HEK293 (cell line): Measurements from ENCODE around the gene BNIPL.

Experiments
- GLIS2 ChIP-seq: fragments of 450-650 bp; formaldehyde crosslinking; IDR thresholded peaks from 2 replicates; pipeline ENCODE4 v1.5.1; 2016; ENCODE audit warnings: missing biosample characterization, missing genetic modification characterization
- HIC1 ChIP-seq: fragments of 450-650 bp; formaldehyde crosslinking; IDR thresholded peaks from 2 replicates; pipeline ENCODE4 v1.5.1; 2016; ENCODE audit warnings: missing biosample characterization, missing genetic modification characterization
- HOXC10 ChIP-seq: sonication (generic); formaldehyde crosslinking; IDR thresholded peaks from 2 replicates; pipeline ENCODE4 v1.8.1; 2023; ENCODE audit warnings: mild to moderate bottlenecking, missing genetic modification reagents
- KLF17 ChIP-seq: fragments of 450-650 bp; formaldehyde crosslinking; IDR thresholded peaks from 2 replicates; pipeline ENCODE4 v1.5.1; 2016; ENCODE audit warnings: missing biosample characterization, missing genetic modification characterization
- KLF7 ChIP-seq: fragments of 450-650 bp; formaldehyde crosslinking; IDR thresholded peaks from 2 replicates; pipeline ENCODE4 v1.5.1; 2016; ENCODE audit warnings: missing biosample characterization, missing genetic modification characterization, borderline replicate concordance
- MYNN ChIP-seq: fragments of 450-650 bp; formaldehyde crosslinking; IDR thresholded peaks from 2 replicates; pipeline ENCODE4 v1.5.1; 2016; ENCODE audit warnings: missing biosample characterization, missing genetic modification characterization, borderline replicate concordance
- OSR2 ChIP-seq: fragments of 450-650 bp; formaldehyde crosslinking; IDR thresholded peaks from 2 replicates; pipeline ENCODE4 v1.5.1; 2016; ENCODE audit warnings: missing biosample characterization, missing genetic modification characterization
- PATZ1 ChIP-seq: fragments of 450-650 bp; formaldehyde crosslinking; IDR thresholded peaks from 2 replicates; pipeline ENCODE4 v1.5.1; 2016; ENCODE audit warnings: missing biosample characterization, missing genetic modification characterization
- REPIN1 ChIP-seq: fragments of 450-650 bp; formaldehyde crosslinking; IDR thresholded peaks from 2 replicates; pipeline ENCODE4 v1.5.1; 2017; ENCODE audit warnings: missing biosample characterization, missing genetic modification characterization, low read depth
- SCRT1 ChIP-seq: fragments of 450-650 bp; formaldehyde crosslinking; IDR thresholded peaks from 2 replicates; pipeline ENCODE4 v1.5.1; 2016; ENCODE audit warnings: missing biosample characterization, missing genetic modification characterization, borderline replicate concordance
- SP7 ChIP-seq: fragments of 450-650 bp; formaldehyde crosslinking; IDR thresholded peaks from 2 replicates; pipeline ENCODE4 v1.5.1; 2016; ENCODE audit warnings: missing biosample characterization, missing genetic modification characterization
- ZBTB49 ChIP-seq: fragments of 450-650 bp; formaldehyde crosslinking; IDR thresholded peaks from 2 replicates; pipeline ENCODE4 v1.5.1; 2016; ENCODE audit warnings: missing biosample characterization, missing genetic modification characterization, low read depth
- ZFHX2 ChIP-seq: fragments of 450-650 bp; formaldehyde crosslinking; conservative IDR thresholded peaks from 2 replicates; pipeline ENCODE4 v1.5.1; 2016; ENCODE audit warnings: missing biosample characterization, missing genetic modification characterization
- ZNF138 ChIP-seq: fragments of 450-650 bp; formaldehyde crosslinking; IDR thresholded peaks from 2 replicates; pipeline ENCODE4 v1.5.1; 2016; ENCODE audit warnings: missing biosample characterization, missing genetic modification characterization, borderline replicate concordance
- ZNF146 ChIP-seq: fragments of 450-650 bp; formaldehyde crosslinking; IDR thresholded peaks from 2 replicates; pipeline ENCODE4 v1.5.1; 2016; ENCODE audit warnings: missing biosample characterization, missing genetic modification characterization
- ZNF398 ChIP-seq: fragments of 450-650 bp; formaldehyde crosslinking; IDR thresholded peaks from 2 replicates; pipeline ENCODE4 v1.5.1; 2017; ENCODE audit warnings: missing biosample characterization, missing genetic modification characterization
- ZNF423 ChIP-seq: fragments of 450-650 bp; formaldehyde crosslinking; IDR thresholded peaks from 2 replicates; pipeline ENCODE4 v1.5.1; 2016; ENCODE audit warnings: missing biosample characterization, missing genetic modification characterization
- ZNF449 ChIP-seq: fragments of 450-650 bp; formaldehyde crosslinking; IDR thresholded peaks from 2 replicates; pipeline ENCODE4 v1.5.1; 2017; ENCODE audit warnings: missing biosample characterization, mild to moderate bottlenecking, missing genetic modification characterization, moderate library complexity
- ZNF530 ChIP-seq: fragments of 450-650 bp; formaldehyde crosslinking; IDR thresholded peaks from 2 replicates; pipeline ENCODE4 v1.5.1; 2016; ENCODE audit warnings: low read depth, missing biosample characterization, missing genetic modification characterization
- ZNF560 ChIP-seq: fragments of 450-650 bp; formaldehyde crosslinking; IDR thresholded peaks from 2 replicates; pipeline ENCODE4 v1.5.1; 2017; ENCODE audit warnings: missing biosample characterization, missing genetic modification characterization, borderline replicate concordance
- ZNF561 ChIP-seq: fragments of 450-650 bp; IDR thresholded peaks from 2 replicates; pipeline ENCODE4 v1.5.1; 2018; ENCODE audit warnings: missing biosample characterization, missing genetic modification characterization, borderline replicate concordance
- ZNF585B ChIP-seq: fragments of 450-650 bp; formaldehyde crosslinking; IDR thresholded peaks from 2 replicates; pipeline ENCODE4 v1.5.1; 2016; ENCODE audit warnings: missing biosample characterization, missing genetic modification characterization
- ZNF610 ChIP-seq: fragments of 450-650 bp; formaldehyde crosslinking; IDR thresholded peaks from 2 replicates; pipeline ENCODE4 v1.5.1; 2016; ENCODE audit warnings: missing biosample characterization, missing genetic modification characterization, borderline replicate concordance
- ZNF645 ChIP-seq: fragments of 450-650 bp; formaldehyde crosslinking; IDR thresholded peaks from 2 replicates; pipeline ENCODE4; 2016; ENCODE audit warnings: missing biosample characterization, missing genetic modification characterization

BNIPL gene

GRCh38 chr1:151070474-151071276, 34.3 kb downstream of the BNIPL start, which contains the start of gene GABPB2 (continued):
- peak; percentile 96 for TF ChIP-seq ZNF398 (tag by site-specific recombination)
- peak; percentile 99 for TF ChIP-seq ZNF561 (tag by site-specific recombination)
- TF ChIP-seq ZNF423 (tag by site-specific recombination): no peak
- peak; percentile 56 for TF ChIP-seq ZFHX2 (tag by site-specific recombination)
- peak; percentile 72 for TF ChIP-seq MYNN (tag by site-specific recombination)
- peak; percentile 97 for TF ChIP-seq KLF17 (tag by site-specific recombination)
- TF ChIP-seq ZNF146 (tag by site-specific recombination): peak; percentile 97
- peak; percentile 29; the same call in 1 of the 2 replicates for TF ChIP-seq SCRT1 (tag by site-specific recombination)
- no peak for TF ChIP-seq ZNF585B
- TF ChIP-seq ZNF610 (tag by site-specific recombination): peak; percentile 90; the same call in 1 of the 2 replicates
- peak; percentile 95 for TF ChIP-seq GLIS2 (tag by site-specific recombination)
- TF ChIP-seq SP7 (tag by site-specific recombination): peak; percentile 98
- no peak for TF ChIP-seq ZNF530 (tag by site-specific recombination)
- no peak for TF ChIP-seq ZNF560
- TF ChIP-seq HIC1: peak; percentile 65
- TF ChIP-seq ZNF449 (tag by site-specific recombination): peak; percentile 66; the same call in 1 of the 2 replicates
- no peak for TF ChIP-seq ZNF645
- peak; percentile 96; the same call in 1 of the 2 replicates for TF ChIP-seq REPIN1 (tag by site-specific recombination)
- peak; percentile 82 for TF ChIP-seq OSR2 (tag by site-specific recombination)
- no peak for TF ChIP-seq ZBTB49
- TF ChIP-seq ZNF138 (tag by site-specific recombination): no peak
- TF ChIP-seq PATZ1: peak; percentile 100
- no peak for TF ChIP-seq HOXC10
- peak; percentile 91 for TF ChIP-seq KLF7
